Activated CD4-positive, alpha-beta T cell treated with anti-CD3 and anti-CD28 coated beads, Interleukin-2, amount 50 U/mL, for 24 hours (primary cell): ENCODE results near the gene SPPL2C.

ENCODE experiments used
- DNase-seq, 2 donors: peaks; one replicate each; pipeline ENCODE4 v3.0.0-alpha.2; 2020; ENCODE audit warnings: low read depth in 1 of 2, low spot score in 1 of 2

Gene SPPL2C, protein sequence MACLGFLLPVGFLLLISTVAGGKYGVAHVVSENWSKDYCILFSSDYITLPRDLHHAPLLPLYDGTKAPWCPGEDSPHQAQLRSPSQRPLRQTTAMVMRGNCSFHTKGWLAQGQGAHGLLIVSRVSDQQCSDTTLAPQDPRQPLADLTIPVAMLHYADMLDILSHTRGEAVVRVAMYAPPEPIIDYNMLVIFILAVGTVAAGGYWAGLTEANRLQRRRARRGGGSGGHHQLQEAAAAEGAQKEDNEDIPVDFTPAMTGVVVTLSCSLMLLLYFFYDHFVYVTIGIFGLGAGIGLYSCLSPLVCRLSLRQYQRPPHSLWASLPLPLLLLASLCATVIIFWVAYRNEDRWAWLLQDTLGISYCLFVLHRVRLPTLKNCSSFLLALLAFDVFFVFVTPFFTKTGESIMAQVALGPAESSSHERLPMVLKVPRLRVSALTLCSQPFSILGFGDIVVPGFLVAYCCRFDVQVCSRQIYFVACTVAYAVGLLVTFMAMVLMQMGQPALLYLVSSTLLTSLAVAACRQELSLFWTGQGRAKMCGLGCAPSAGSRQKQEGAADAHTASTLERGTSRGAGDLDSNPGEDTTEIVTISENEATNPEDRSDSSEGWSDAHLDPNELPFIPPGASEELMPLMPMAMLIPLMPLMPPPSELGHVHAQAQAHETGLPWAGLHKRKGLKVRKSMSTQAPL

DNA sequence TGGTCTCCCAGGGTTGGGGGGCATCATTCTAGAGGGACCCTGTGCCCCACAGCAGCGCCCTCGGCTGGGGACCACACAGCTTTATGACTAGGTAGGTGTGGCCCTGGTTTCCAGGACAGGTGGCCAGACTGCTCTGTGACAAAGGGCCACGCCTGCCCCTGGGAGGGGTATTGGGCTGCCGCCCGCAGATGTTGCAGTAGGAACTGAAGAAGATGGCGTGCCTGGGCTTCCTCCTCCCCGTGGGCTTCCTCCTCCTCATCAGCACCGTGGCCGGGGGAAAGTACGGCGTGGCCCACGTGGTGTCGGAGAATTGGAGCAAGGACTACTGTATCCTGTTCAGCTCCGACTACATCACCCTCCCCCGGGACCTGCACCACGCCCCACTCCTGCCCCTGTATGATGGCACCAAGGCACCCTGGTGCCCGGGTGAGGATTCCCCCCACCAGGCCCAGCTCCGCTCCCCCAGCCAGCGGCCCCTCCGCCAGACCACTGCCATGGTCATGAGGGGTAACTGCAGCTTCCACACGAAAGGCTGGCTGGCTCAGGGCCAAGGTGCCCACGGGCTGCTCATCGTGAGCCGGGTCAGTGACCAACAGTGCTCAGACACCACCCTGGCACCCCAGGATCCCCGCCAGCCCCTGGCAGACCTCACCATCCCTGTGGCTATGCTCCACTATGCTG, at the start of gene SPPL2C:
SPPL2C (plus strand) TSS at position 187 of the 681 bp plus-strand sequence; CDS start at position 213, 26 bp downstream.
- DNase-seq, result no peak

DNA sequence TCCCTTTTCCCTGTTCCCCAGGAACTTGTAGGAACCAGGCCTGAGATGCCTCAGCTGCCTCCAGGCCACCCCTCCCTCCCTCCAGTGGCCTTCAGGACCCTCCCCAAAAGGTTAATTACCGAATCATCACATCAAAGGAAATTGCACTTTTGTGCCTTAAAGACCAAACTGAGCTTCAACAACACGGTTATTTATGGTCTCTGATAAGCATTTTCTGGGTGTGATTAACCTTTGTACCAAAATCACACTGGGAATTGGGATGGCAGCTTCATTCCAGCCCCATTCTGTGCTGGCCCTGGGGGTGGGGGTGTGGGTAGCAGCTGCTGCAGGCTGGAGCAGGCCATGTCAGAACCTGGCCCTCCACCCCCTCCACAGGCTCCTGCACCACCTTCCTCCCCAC, 43.9 kb upstream of the SPPL2C start:
- DNase-seq, result no peak

DNA sequence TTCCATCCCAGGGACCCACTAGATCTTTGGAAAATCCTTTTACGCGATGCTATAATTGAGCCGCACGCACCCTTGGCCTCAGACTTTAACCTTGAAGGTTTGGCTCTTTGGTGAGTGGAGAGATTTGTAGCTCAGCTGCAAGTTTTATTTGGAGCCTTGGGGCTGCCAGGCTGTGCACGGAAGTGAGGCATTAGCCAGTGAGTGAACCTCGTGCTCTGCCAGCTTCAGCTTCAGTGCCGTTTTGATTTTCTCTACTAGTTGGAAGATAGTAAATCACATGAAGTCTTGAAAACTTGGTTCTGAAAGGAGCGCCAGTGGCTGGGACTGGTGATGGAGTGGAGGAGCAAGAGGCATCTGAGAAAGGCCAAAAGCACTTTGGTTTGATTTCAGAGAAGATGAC, 43.3 kb upstream of the SPPL2C start:
- no peak for DNase-seq

DNA sequence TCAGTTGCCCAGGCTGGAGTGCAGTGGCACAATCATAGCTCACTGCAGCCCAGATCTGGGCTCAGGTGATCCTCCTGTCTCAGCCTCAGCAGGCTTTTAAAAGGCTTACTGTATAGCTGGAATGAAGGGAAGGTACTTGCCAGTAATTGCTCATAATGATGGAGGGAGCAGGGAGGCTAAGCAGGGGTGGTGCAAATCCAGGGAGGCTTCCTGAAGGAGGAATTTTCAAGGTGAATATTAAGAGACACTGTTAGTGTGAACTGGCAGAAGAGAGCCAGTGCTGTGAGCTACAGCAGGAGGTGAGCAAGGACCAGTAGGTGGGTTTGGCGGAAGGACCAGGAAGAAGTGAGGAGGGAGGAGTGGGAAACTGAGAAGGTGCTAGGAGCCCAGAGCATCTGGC, 35.8 kb upstream of the SPPL2C start:
- no peak for DNase-seq

DNA sequence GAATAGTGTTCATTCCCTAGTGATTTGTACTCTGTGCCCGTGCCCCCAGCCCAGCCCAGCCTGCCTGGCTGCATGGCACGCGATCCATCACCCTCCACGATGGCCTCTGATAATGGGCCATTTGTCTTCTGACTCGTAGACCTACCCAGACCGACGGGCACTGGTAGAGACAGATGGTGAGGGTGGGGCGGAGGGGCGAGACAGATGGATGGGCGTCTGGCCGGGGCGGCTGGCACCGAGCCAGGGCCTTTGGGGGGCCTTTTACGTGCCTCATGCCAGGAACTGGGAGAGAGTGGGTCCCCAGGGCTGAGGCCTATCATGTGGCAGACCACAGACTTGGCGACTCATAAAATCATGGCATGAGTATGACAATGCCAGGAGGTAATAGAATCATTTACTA, 35.2 kb upstream of the SPPL2C start:
- DNase-seq, result no peak

DNA sequence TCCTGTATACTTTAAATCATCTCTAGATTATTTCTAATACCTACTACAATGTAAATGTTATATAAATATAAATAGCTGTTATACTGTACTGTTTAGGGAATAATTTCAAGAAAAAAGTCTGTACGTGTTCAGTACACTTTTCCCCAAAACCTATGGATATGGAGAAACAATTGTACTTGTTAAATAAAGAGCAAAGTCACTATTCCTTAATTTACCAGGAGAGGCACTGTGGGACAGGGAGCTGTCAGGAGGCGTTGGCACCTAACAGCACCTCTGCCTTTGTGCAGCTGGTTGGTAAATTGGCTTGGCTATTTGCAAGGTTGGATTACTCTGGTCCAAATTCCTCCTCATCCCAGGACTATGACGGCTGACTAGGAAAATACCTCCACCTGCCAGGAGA, 32.6 kb upstream of the SPPL2C start:
- no peak for DNase-seq

DNA sequence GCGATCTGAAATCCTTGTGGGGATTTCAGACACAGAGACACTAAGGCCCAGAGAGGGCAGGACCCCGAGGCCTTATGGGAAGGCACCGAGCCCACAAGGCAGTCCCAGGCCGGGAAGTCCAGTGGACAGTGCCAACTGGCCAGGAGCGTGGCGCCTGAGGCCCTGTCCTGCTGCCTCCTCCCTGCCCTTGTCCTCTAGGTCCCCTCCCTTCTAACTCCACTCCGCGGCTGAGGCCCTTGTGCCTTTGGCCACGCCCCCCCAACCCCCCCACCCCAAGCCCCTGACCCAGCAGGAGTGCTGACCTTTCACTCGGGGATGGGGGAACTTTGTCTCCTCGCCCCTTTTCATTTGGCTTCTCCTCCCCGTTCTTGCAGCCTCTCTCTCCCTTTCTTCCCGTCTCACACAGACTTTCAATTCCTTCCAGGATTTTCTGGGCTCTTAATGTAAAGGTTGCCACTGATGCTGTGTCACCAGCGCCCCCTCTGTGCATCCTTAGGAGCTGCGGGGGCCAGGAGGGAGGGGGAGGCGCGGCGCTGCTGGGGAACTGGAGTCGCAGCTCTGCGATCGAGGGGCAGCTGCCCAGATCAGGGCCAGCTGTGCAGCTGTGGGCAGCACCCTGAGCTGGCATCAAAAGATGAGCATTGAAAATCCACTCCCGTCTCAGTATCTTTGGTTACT, 31.5 kb upstream of the SPPL2C start:
- DNase-seq, result no peak

DNA sequence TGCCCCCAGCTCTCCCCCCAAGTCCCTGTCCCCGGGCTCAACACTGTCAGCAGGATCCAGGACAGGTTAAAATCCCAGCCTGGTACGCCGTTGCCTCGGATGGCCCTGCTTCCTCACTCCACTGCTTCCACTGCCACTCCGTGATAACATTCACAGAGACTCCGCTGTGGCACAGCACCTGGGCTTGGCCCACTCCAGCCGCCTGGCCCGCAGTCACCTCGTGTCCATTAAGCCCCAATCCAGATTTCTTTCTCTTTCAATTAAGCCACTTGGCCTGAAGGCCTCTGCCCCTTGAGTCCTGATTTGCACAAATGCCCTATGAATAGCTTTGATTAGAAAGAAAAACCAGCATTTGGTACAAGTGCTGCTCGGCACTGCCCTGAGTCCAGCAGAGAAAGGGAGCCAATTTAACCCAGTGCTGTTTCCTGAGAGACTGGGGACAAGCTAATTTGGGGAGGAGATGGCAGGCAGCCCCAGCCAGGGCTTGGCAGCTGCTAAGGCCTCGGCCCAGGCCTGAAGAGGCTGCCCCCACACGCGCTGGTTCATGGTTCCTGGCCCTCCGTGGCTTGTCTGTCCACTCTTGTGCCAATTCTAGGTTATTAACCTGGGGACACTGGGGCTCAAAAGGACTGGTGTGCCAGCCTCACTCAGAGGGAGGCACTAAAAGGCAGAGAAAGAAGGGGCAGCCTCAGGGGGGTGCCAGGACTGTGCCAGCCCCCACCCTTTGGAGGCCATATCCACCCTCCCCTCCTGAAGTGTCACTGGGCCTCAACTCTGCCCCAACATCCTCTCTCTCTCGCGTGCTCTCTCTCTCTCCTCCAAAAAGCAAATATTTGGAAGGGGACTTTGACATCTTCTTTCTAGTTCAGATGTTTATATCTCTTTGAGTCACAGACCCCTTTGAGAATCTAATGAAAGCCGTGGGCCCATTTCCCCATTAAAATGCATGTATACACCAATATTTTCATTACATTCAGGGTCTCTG, 29.8 kb upstream of the SPPL2C start:
- DNase-seq, result no peak

DNA sequence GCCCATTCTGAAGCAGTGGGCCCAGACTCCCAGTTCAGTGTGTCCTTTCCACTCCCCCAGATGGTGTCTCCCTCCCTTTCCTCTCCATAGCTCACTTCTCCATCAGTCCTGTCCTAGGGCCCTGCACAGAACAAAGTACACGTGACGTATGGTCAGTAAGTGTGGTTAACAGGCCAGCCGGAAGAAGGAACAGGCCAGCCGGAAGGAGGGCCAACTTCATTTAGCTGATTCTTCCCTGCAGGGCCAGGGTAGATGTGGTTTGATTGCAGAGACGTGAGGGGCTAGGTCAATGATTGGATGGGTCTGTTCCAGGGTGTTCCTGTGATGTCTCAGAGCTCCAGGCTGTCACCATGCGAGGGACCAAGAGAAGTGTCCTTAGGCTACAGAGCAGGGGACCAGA, 28.9 kb upstream of the SPPL2C start:
- DNase-seq, result no peak

DNA sequence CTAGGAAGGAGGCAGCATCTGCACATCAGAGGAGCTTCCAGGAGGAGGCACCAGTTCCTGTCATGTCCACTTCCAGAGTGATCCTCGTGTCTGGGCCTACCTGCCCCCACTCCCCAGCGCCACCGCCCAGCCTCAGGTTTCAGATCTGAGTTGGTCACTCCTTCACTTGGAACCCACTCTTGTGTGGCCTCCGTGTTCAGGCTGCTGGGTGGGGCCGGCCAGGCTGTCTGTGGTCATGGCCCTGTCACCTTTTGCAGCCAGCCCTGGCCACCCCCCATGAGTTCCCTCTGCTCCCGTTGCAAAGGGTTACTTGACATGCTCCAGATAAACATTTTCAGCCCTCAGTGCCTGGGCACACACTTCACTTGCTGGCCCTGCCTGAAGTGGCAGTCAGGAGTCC, 26.6 kb upstream of the SPPL2C start:
- DNase-seq, result no peak

DNA sequence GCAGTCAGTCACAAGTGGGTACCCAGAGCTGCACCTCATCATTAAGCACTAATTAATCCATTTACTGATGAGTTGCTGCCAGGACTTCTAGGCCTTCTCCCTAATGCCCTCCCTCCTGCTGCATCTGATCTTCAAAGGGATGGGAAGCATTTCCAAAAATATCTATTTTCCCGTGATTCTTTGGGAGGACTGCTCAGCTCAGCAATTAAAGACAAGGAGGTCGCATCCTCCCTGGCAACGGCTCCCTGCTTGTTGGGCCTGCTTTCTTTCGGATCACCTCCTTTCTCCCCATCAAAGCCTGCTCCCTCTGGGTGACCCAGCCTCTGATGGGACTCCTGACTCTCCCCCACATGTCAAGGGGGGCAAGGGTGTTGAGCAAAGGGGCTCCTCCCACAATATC, 26.0 kb upstream of the SPPL2C start:
- DNase-seq, result no peak

DNA sequence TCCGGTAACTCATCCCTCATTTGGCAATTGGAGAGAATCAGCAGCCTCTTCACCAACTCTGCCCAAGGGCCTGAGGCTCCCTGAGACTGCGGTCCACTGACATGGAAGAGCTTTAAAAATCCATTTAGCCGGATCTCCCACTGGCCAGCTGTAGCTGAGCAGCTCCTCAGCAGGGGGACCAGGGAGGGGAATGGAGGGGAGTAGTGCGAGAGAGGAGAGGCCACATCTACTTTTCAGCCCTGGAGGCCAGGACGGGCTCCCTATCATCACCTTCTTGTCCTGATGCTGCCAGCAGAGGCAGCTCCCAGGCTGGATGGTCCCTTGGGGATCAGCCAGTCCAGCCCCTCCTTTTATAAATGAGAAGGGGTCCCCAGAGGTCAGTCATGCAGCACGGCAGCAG, 25.0 kb upstream of the SPPL2C start:
- DNase-seq, result no peak

DNA sequence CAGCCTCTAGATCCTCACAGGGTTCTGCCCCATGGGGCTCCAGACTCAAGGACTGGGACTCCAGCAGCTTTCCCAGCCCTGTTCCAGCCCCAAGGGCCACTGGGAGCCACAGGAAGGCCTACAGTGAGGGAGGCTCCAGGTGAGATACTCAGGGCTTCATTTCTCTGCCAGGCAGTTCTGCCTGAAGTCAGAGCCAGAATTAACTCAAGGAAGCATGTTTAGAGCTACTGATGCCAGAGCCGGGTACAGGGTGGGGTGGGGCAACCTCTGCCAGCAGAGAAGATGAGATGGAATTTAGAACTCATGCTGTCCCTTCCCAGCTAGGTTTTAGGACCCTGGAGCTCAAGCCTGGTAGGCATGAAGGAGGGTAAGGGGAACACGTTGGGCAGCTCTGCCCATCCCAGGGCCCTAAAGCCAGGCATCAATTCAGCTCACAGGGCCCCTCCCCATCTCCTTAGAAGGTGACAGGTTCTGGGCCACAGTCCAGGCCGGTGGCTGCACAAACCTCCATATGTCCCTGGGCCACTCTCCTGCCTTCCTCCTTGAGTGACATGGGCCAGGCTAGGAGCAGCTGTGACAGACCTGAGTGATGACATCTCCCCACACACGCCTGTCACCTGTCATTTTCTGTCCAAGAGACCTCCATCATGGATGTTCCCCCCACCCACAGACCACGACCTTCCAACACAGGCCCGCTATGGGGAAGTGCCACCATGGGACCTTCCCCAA, 24.5 kb upstream of the SPPL2C start:
- no peak for DNase-seq

DNA sequence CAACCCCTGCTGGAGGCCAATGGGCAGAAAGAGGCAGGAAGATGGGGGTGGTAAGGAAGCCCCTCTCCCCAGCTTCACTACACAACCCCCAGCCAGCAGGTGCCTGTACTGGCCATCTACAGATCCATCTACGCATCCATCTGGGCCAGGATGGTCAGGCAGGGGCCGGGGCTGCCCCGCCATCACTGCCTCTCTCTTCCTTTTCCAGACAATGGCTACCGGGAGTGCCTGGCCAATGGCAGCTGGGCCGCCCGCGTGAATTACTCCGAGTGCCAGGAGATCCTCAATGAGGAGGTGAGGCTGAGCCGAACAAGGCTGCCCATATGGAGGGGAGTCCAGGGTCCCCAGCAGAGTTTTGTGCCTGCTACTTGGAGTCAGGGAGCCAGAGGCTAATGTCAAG, 23.5 kb upstream of the SPPL2C start:
- DNase-seq, result no peak

DNA sequence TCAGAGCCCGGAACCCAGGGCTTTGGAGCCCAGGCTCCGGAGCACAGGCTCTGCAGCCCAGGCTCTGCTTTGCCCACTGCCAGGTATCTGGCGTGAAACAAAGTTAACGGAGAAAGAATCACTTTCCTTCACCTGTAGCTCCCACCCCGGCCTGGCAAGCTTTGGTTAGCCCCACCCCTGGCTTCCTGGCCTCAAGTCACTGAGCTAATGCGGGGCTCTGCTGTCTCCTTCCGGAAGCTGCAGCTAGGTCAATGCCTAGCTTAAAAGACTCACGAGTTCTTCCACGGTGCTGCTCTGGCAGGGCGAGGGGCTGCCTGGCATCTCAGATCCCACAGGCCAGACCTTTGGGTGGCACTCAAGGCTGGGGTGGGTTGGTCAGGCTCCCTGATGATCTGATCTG, 21.1 kb upstream of the SPPL2C start:
- DNase-seq, result no peak

DNA sequence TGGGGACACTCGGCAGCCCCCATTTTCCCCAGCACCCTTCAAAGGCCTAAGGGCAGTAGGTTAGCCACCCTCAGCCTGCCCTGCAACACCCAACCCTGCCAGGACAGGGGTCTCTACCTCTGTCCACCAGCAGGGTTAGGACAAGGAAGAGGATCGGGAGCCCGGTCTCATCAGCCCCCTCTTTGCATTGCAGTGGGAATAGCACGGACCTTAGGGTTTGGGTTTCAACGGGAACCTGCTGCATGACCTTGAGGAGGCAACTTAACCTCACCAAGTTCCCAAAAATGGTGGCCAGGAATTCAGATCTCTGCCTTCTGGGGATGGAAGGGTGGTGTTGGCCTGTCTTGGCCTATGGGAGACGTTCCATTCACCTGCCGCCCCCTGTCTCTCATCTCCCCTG, 20.2 kb upstream of the SPPL2C start:
- DNase-seq, result no peak

DNA sequence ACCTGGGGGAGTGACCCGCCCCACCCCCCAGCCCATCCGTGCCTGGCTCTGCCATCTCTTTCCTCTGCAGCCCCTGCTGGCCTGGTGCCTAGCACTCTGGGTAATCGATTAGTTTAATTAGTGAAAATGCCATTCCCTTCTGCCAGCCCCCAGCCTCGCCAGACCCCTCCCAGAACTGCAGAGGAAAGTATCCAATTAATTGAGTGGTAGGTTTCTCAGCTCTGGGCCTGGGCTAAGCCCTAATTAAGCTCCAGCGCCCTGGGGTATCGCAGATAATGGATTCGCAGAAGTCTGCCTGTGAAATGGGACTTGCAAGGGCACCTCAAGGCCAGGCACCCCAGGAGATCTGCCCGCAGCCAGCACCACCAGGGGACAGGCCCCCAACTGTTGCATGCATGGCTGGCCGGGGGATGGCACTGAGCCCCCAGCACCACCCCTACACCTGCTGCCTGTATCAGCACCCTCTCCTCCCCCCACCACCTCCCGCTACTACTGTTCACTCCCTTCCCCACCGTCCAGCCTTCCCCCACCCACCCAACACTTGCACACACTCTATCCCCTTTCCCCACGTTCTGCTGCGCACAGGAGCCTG, 19.7 kb upstream of the SPPL2C start:
- DNase-seq, result no peak

DNA sequence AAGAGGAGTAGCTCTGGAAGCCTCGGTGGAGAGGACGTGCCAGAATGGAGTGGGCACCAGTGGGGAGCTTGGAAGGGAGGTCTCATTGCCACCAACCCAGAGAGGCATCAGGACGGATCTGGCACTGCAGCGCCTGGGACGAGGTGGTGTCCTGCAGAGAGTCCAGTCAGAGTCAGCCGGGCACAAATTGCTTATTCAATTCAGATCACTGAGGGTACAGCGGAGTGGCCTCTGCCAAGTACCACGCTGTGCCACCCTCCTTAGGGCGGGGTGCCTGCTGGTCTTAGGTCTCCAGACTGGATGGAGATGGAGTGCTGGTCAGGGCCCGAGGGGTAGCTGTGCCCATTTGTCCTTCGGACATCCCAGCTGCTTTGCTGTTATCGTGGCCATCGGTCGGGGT, 18.9 kb upstream of the SPPL2C start:
- no peak for DNase-seq

DNA sequence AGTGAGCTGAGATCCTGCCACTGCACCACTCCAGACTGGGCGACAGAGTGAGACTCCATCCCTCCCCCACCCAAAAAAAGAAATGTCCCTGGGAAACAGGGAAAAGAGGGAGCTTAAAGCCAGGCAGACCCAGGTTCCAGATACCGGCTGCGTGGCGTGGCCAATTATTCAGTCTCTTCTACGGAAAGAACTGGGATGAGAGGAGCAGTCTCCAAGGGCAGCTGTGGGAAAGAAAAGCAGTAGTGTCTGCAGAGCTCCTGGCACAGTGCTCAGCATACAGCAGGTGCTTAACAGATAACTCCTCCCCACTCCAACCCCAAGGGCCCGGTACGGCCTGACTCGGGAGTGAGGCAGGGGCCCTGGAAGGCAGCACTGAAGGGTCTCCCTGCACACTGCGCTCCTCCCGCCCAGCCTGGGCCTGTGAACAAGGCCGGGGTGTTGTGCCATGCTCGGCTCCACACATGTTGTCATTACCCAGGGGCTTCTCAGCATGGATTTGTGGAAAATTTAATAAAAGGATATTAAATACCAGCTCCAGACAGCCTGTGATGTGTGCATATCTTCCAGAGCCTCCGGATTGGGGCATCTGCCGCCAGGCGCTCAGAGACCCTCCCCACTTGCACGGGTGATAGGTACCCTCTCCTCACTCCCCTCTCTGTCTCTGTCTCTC, 17.6 kb upstream of the SPPL2C start:
- DNase-seq, result no peak
